ENCODE measurements around the gene NCBP3. TPM values are rescaled to one million over a fixed set of nuclear protein-coding genes. Genes with fewer than 3 reads are reported as not detected.

NCBP3 gene
- total and polyA plus RNA-seq, 2 of the 8 experiments (the other 6 are each of a cell fraction or from before 2014, with no cell fraction given): 19.6 to 46.1 TPM

DNA sequence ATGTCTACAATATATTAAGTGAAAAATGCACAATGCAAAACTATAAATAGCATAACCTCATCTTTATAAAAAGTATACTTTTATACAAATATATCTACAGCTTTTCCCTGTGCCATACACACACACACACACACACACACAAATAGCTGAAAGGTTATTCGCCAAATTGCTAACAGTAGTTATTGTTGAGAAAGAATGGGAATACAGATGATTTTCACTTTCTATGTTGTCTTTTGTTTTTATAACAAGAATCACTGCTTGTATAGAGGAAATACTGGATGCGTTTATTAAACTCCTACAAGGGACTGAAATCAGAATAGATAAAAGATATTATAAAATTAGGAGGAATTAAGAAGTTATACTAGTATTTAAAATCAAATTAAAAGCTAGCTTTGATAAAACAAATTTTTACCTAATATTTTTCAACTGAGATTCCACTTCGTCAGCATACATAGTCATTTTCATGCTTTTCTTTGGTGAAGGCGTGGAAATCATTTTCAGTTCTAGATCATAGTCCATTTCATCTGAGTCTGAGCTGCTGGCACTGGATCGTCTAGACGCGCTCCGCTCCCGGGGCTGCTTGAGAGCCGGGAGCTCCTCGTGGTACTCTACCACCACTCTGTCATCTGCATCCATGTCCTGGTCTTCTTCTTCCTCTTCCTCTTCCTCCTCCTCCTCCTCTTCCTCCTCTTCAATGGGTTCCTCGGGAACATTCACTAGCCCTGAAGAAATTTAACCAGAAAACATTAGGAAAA is 28.0 kb downstream of the NCBP3 start (continued):
- TF ChIP-seq RBBP5 (IDR thresholded peaks at IDR 0.05; ENCODE audit: borderline replicate concordance, low read depth, low read length) (no peak), NRF1 (IDR thresholded peaks at IDR 0.05; ENCODE audit: low read depth, low read length) (no peak), KDM1A (IDR thresholded peaks at IDR 0.05; ENCODE audit: borderline replicate concordance, low read length) (no peak), HDAC6 (IDR thresholded peaks at IDR 0.05; ENCODE audit: low read depth, low read length) (no peak)
- TF ChIP-seq, protein P1, sequence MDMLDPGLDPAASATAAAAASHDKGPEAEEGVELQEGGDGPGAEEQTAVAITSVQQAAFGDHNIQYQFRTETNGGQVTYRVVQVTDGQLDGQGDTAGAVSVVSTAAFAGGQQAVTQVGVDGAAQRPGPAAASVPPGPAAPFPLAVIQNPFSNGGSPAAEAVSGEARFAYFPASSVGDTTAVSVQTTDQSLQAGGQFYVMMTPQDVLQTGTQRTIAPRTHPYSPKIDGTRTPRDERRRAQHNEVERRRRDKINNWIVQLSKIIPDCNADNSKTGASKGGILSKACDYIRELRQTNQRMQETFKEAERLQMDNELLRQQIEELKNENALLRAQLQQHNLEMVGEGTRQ (IDR thresholded peaks at IDR 0.05; ENCODE audit: low read length): no peak
- TF ChIP-seq, protein P2, sequence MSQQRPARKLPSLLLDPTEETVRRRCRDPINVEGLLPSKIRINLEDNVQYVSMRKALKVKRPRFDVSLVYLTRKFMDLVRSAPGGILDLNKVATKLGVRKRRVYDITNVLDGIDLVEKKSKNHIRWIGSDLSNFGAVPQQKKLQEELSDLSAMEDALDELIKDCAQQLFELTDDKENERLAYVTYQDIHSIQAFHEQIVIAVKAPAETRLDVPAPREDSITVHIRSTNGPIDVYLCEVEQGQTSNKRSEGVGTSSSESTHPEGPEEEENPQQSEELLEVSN (IDR thresholded peaks at IDR 0.05): no peak
